Panc1 (cell line): Measurements from ENCODE around the gene TCEAL2. TPM values are rescaled to one million over a fixed set of nuclear protein-coding genes. Genes with fewer than 3 reads are reported as not detected.
"Not testable (repeated sequence)": the region's sequence is repeated elsewhere in the genome, so short reads cannot be mapped to it uniquely, and the experiment has no call there.

Source experiments
- ATAC-seq: fragments of 200-7000 bp; cut with Tn5 transposase; 2 replicates; pipeline ENCODE4 v1.9.1; 2020; ENCODE audit warnings: mild to moderate bottlenecking, moderate library complexity
- Bru-seq: library from RNA; stranded (reverse); fragments of 400-500 nt; gene quantifications from one replicate; lab custom pipeline; 2021; lab: Mats Ljungman, UMichigan
- BruChase-seq, 2 experiments: library from RNA; stranded (reverse); fragments of 400-500 nt; gene quantifications; one replicate each; lab custom pipeline; 2021; lab: Mats Ljungman, UMichigan
- BruUV-seq: library from RNA; stranded (reverse); fragments of 400-500 nt; replicated peaks from 2 replicates; lab custom pipeline; 2021; lab: Mats Ljungman, UMichigan
- CTCF ChIA-PET: fragments of 300-600 bp; sonication (Branson Sonifier 250); formaldehyde crosslinking; loops from one replicate; lab custom pipeline; 2022; ENCODE audit warnings: antibody characterized with exemption; lab: Charles Lee
- POLR2A ChIA-PET: fragments of 300-600 bp; sonication (Branson Sonifier 250); formaldehyde crosslinking; loops from one replicate; lab custom pipeline; 2022; ENCODE audit warnings: antibody characterized with exemption; lab: Charles Lee
- DNase-seq: peaks from one replicate; pipeline ENCODE4 v3.0.0-alpha.2; 2010; ENCODE audit warnings: low read depth, low spot score
- H3K27ac ChIP-seq: 2 replicates; pipeline ENCODE4 v1.5.1; 2011; ENCODE audit warnings: mild to moderate bottlenecking, low read length, inconsistent platforms
- H3K27me3 ChIP-seq: fragments of 200-500 bp; sonication (Bioruptor generic); 2 replicates; pipeline ENCODE4 v1.6.0; 2014; ENCODE audit warnings: low read length, inconsistent platforms; ENCODE audit not compliant: control insufficient read depth, insufficient read depth
- H3K36me3 ChIP-seq: fragments of 200-500 bp; sonication (Bioruptor generic); 2 replicates; pipeline ENCODE4 v1.5.1; 2014; ENCODE audit warnings: inconsistent platforms, mild to moderate bottlenecking, low read length, moderate library complexity; ENCODE audit not compliant: control insufficient read depth, insufficient read depth
- H3K4me1 ChIP-seq: 2 replicates; pipeline ENCODE4 v1.5.1; 2011; ENCODE audit warnings: inconsistent platforms, mild to moderate bottlenecking, low read length, moderate library complexity; ENCODE audit not compliant: control insufficient read depth, insufficient read depth
- H3K4me3 ChIP-seq, 2 experiments: 2 replicates each; pipeline ENCODE4 v1.5.1; 2011 to 2012; ENCODE audit warnings: low read depth in 2 of 2, low read length in 2 of 2, mild to moderate bottlenecking in 2 of 2, inconsistent platforms in 1 of 2, moderate library complexity in 1 of 2
- H3K9me3 ChIP-seq: fragments of 200-500 bp; sonication (Bioruptor generic); 2 replicates; pipeline ENCODE4 v1.5.1; 2014; ENCODE audit warnings: low read depth, mild to moderate bottlenecking, inconsistent platforms, low read length, moderate library complexity; ENCODE audit not compliant: control insufficient read depth, insufficient read depth
- POLR2AphosphoS5 ChIP-seq: IDR thresholded peaks from 2 replicates; pipeline ENCODE4 v1.6.1; 2012; ENCODE audit warnings: mild to moderate bottlenecking, low read depth, low read length, moderate library complexity
- SIN3A ChIP-seq: IDR thresholded peaks from 2 replicates; pipeline ENCODE4 v1.6.1; 2012; ENCODE audit warnings: low read depth, mild to moderate bottlenecking, low read length, moderate library complexity, borderline replicate concordance; ENCODE audit not compliant: insufficient read depth
- TCF7L2 ChIP-seq: IDR thresholded peaks from 2 replicates; pipeline ENCODE4 v1.6.1; 2011; ENCODE audit warnings: mild to moderate bottlenecking, low read depth, low read length, inconsistent platforms
- in situ Hi-C: cut with HindIII; loops from 2 replicates; pipeline ENCODE4 v1.10.0; 2016; ENCODE audit warnings: low sequenced_read_pairs, low pct_unique_long_range_greater_than_20kb
- intact Hi-C: fragments of 100-400 bp; cut with micrococcal nuclease; formaldehyde crosslinking; loops from one replicate; pipeline ENCODE4 v1.10.0; 2022; ENCODE audit not compliant: unreplicated experiment
- long read RNA-seq: library from polyadenylated mRNA; unstranded; transcript quantifications from one replicate; pipeline ENCODE4 v2.0.0, GENCODE V29; 2021; ENCODE audit not compliant: unreplicated experiment
- polyA plus RNA-seq: library from polyadenylated mRNA; unstranded; fragments of >200 nt; gene quantifications from one replicate; pipeline ENCODE4 v1.2.1, GENCODE V29; 2012; ENCODE audit warnings: missing spikeins; ENCODE audit not compliant: insufficient read length
- total RNA-seq: library from RNA; stranded (reverse); gene quantifications from one replicate; pipeline ENCODE4 v1.2.1, GENCODE V29; 2021; ENCODE audit not compliant: unreplicated experiment
- TF ChIP-seq, protein P1 (sequence below): fragments of 450-650 bp; IDR thresholded peaks from 2 replicates; pipeline ENCODE4 v1.5.1; 2017; ENCODE audit warnings: mild to moderate bottlenecking
- TF ChIP-seq, protein P2 (sequence below), 2 experiments: IDR thresholded peaks; 2 replicates each; pipeline ENCODE4 v1.6.1; 2011 to 2012; ENCODE audit warnings: low read depth in 2 of 2, control low read depth in 1 of 2, low read length in 1 of 2, mild to moderate bottlenecking in 1 of 2, moderate library complexity in 1 of 2; ENCODE audit not compliant: insufficient read depth in 1 of 2

The TCEAL2 gene
- total RNA-seq (not detected), Bru-seq, nascent RNA (not detected), BruChase-seq, experiment 1, labeled RNA remaining after a 2-hour chase (not detected), BruChase-seq, experiment 2, labeled RNA remaining after a 6-hour chase (not detected)
- not detected for polyA plus RNA-seq
- long read RNA-seq = 0 reads

DNA sequence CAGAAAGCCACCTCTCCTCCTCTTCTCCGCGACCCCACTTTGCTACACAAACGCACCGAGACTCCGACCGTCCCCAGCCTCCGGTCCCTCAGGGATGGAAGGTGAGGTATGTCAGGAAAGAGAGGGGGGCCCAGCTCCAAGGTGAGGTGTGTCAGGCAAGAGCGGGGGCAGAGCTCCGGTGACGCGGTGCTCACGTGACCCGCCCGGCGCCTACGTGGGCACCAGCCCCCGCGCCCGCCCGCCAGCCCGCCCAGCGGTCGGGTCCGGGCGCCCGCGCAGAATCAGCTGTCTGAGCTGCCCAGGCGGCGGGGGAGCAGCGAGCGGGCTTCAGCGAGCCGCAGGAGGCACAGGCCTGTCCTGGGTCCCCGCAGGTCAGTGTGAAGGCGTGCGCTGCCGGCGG lies at the start of gene TCEAL2:
TSS of gene TCEAL2 (plus strand) at position 244 of the 400 bp plus-strand sequence. CDS start 1,152 bp downstream, outside the sequence.
- POLR2A ChIA-PET, H3K4me1 ChIP-seq, H3K27me3 ChIP-seq, H3K4me3 ChIP-seq, in situ Hi-C loops, ATAC-seq, H3K27ac ChIP-seq, H3K36me3 ChIP-seq, BruUV-seq, DNase-seq, H3K9me3 ChIP-seq, CTCF ChIA-PET, intact Hi-C loops: not testable (repeated sequence)

DNA sequence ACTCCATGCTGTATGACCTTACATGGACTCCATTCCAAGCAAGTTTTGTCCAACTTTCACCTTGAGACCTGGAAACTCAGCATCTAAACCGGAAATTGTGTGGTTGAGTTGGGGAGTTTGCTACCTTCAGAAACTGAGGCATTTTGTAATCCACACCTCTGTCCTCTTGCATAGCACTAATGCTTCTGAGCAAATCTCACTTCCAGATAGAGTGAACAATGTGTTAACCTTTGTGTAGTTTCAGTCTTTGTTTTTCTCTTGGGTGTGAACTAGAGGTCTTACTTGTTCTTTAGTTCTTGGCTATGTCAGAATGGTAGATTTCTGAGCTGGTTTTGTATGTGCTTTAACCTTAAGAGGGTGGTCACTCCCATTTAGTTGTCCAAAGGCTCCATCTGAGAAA lies 48.1 kb upstream of the TCEAL2 start:
- no TSS peak for BruUV-seq
- ChIA-PET POLR2A (no interaction called here), CTCF (no interaction called here)
- no peaks in the 10 kb centered on the region for H3K27me3 ChIP-seq
- TF ChIP-seq, protein P1, sequence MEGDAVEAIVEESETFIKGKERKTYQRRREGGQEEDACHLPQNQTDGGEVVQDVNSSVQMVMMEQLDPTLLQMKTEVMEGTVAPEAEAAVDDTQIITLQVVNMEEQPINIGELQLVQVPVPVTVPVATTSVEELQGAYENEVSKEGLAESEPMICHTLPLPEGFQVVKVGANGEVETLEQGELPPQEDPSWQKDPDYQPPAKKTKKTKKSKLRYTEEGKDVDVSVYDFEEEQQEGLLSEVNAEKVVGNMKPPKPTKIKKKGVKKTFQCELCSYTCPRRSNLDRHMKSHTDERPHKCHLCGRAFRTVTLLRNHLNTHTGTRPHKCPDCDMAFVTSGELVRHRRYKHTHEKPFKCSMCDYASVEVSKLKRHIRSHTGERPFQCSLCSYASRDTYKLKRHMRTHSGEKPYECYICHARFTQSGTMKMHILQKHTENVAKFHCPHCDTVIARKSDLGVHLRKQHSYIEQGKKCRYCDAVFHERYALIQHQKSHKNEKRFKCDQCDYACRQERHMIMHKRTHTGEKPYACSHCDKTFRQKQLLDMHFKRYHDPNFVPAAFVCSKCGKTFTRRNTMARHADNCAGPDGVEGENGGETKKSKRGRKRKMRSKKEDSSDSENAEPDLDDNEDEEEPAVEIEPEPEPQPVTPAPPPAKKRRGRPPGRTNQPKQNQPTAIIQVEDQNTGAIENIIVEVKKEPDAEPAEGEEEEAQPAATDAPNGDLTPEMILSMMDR = no peak
- TF ChIP-seq, protein P2, sequence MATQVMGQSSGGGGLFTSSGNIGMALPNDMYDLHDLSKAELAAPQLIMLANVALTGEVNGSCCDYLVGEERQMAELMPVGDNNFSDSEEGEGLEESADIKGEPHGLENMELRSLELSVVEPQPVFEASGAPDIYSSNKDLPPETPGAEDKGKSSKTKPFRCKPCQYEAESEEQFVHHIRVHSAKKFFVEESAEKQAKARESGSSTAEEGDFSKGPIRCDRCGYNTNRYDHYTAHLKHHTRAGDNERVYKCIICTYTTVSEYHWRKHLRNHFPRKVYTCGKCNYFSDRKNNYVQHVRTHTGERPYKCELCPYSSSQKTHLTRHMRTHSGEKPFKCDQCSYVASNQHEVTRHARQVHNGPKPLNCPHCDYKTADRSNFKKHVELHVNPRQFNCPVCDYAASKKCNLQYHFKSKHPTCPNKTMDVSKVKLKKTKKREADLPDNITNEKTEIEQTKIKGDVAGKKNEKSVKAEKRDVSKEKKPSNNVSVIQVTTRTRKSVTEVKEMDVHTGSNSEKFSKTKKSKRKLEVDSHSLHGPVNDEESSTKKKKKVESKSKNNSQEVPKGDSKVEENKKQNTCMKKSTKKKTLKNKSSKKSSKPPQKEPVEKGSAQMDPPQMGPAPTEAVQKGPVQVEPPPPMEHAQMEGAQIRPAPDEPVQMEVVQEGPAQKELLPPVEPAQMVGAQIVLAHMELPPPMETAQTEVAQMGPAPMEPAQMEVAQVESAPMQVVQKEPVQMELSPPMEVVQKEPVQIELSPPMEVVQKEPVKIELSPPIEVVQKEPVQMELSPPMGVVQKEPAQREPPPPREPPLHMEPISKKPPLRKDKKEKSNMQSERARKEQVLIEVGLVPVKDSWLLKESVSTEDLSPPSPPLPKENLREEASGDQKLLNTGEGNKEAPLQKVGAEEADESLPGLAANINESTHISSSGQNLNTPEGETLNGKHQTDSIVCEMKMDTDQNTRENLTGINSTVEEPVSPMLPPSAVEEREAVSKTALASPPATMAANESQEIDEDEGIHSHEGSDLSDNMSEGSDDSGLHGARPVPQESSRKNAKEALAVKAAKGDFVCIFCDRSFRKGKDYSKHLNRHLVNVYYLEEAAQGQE (IDR thresholded peaks at IDR 0.05; ENCODE audit: insufficient read depth in 1 of 2, low read depth in 2 of 2, low read length in 1 of 2) = no peak
- no peak for TF ChIP-seq TCF7L2
- TF ChIP-seq SIN3A = no peak
- no peak for TF ChIP-seq POLR2AphosphoS5
- H3K4me1 ChIP-seq = no peaks in the 10 kb centered on the region
- no peaks in the 10 kb centered on the region for H3K9me3 ChIP-seq
- no peak for DNase-seq
- intact Hi-C loops = no loop called here
- H3K36me3 ChIP-seq = no peaks in the 10 kb centered on the region
- H3K27ac ChIP-seq = no peak overlapping the region
- in situ Hi-C loops = no loop called here
- H3K4me3 ChIP-seq = no peak overlapping the region
- no peak for ATAC-seq

DNA sequence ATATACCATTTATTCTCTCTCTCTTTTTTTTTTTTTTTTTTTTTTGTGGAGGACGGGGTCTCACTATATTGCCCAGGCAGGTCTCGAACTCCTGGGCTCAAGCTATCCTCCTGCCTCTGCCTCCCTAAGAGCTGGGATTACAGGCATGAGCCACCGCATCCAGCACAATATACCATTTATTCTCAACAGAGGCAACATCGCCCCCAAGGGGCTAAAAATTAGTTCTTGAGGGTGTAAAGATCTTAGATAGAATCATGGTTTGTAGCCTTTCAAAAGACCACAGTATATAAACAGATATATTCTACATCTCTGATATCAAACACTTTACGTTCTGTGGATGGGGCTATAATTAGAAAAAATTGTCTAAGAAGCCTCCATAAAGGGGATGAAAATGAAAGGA lies 39.8 kb upstream of the TCEAL2 start:
- CTCF ChIA-PET = no interaction called here
- TF ChIP-seq, protein P1 = peak; percentile 26; the same call in 1 of the 2 replicates
- no peak for TF ChIP-seq TCF7L2
- TF ChIP-seq, protein P2 (IDR thresholded peaks at IDR 0.05; ENCODE audit: insufficient read depth in 1 of 2, low read depth in 2 of 2, low read length in 1 of 2) = no peak
- H3K27ac ChIP-seq = no peak overlapping the region
- in situ Hi-C loops (no loop called here), intact Hi-C loops (no loop called here)
- POLR2A ChIA-PET = no interaction called here
- no peaks in the 10 kb centered on the region for H3K4me1 ChIP-seq
- BruUV-seq = no TSS peak
- ATAC-seq (no peak), DNase-seq (no peak)
- H3K4me3 ChIP-seq = no peak overlapping the region
- H3K9me3 ChIP-seq = no peaks in the 10 kb centered on the region
- H3K27me3 ChIP-seq = no peaks in the 10 kb centered on the region
- H3K36me3 ChIP-seq = no peaks in the 10 kb centered on the region
